Esophagus squamous epithelium (tissue), 5 donors: ENCODE results near the gene ANAPC15. TPM values are rescaled to one million over a fixed set of nuclear protein-coding genes. Genes with fewer than 3 reads are reported as not detected.

ENCODE experiments used
- DNase-seq: peaks from one replicate; lab custom pipeline; 2025; lab: John Stamatoyannopoulos, UW
- H3K27ac ChIP-seq, 4 donors: fragments of 200-600 bp; sonication (generic); one replicate each; pipeline ENCODE4 v1.5.1; 2016 to 2019; ENCODE audit warnings: mild to moderate bottlenecking in 1 of 4
- H3K27me3 ChIP-seq, 4 donors: fragments of 200-600 bp; sonication (generic); 1 replicate in 3 of 4; 2 replicates in 1 of 4; pipeline versions ENCODE4 v1.5.1 to v1.6.0; 2017 to 2021; ENCODE audit warnings: antibody characterized with exemption in 1 of 4
- H3K36me3 ChIP-seq, 3 donors: fragments of 200-600 bp; sonication (generic); one replicate each; pipeline ENCODE4 v1.5.1; 2016 to 2019
- H3K4me1 ChIP-seq, 3 donors: fragments of 200-600 bp; sonication (generic); one replicate each; pipeline ENCODE4 v1.5.1; 2017 to 2019
- H3K4me3 ChIP-seq, 4 donors: fragments of 200-600 bp; sonication (generic); 1 replicate in 3 of 4; 2 replicates in 1 of 4; pipeline ENCODE4 v1.5.1; 2016 to 2019; ENCODE audit warnings: mild to moderate bottlenecking in 2 of 4, moderate library complexity in 1 of 4
- H3K9me3 ChIP-seq, 3 donors: fragments of 200-600 bp; sonication (generic); one replicate each; pipeline ENCODE4 v1.5.1; 2016 to 2019
- POLR2A ChIP-seq, 4 donors: fragments of 450-650 bp; IDR thresholded peaks; one replicate each; pipeline ENCODE4 v1.6.1; 2017; ENCODE audit warnings: antibody characterized with exemption in 4 of 4, mild to moderate bottlenecking in 4 of 4, moderate library complexity in 3 of 4
- WGBS, 2 donors: methylation state at CpG; one replicate each; pipeline ENCODE4 v1.1.5; 2018; 5-methylcytosine and 5-hydroxymethylcytosine counted together
- intact Hi-C: fragments of 100-400 bp; cut with DNase I; formaldehyde crosslinking; loops from one replicate; pipeline ENCODE4 v1.15.0; 2022
- total RNA-seq, 4 donors: library from RNA; depleted of rRNA; stranded (reverse); fragments of >200 nt; gene quantifications; one replicate each; pipeline ENCODE4 v1.1.0, GENCODE V29; 2016
- TF ChIP-seq, protein P1 (sequence below), 6 experiments: fragments of 450-650 bp in 4 of 6; fragments of 200-600 bp in 2 of 6; sonication (generic) in 2 of 6; IDR thresholded peaks; one replicate each; pipeline ENCODE4 v1.5.1; 2016 to 2019; ENCODE audit warnings: antibody characterized with exemption in 6 of 6, mild to moderate bottlenecking in 4 of 6, moderate library complexity in 4 of 6
- donor health status: DM: yes; HTN: yes; CAD: no.

ANAPC15 gene
- total RNA-seq, 4 donors from 2014 or later = 17.7 to 35.3 (median 23.5) TPM

DNA sequence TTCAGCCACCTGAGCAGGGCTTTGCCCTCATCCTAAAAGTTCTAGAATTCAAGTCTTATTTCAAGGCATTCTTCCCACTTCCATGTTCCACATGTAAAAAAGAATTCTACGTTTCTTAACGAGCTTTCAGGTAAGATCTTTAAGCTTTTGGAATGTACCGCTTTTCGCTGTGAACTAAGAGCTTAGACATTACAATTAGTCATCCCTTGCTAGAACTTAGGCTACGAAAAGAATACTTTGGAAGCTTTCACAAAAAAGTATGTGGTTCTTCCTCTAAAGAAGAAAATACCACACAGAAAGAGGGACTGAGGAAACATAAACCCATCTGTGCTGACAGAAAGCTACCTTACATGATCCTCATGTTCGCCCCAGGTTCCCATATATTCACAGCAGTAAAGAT lies 34.0 kb downstream of the ANAPC15 start:
- 43 to 57% methylated on average over 6 of the region's 6 CpGs for WGBS, 2 donors
- peaks cover 26 to 86% (median 34%) of the 10 kb centered on the region in 3 donors for H3K4me1 ChIP-seq
- H3K9me3 ChIP-seq = no peaks in the 10 kb centered on the region
- intact Hi-C loops = no loop called here
- peak overlapping the region; percentile 87 to 96 (median 93) for H3K27ac ChIP-seq
- DNase-seq = no peak
- TF ChIP-seq POLR2A (IDR thresholded peaks at IDR 0.05) = no peak
- TF ChIP-seq, protein P1, sequence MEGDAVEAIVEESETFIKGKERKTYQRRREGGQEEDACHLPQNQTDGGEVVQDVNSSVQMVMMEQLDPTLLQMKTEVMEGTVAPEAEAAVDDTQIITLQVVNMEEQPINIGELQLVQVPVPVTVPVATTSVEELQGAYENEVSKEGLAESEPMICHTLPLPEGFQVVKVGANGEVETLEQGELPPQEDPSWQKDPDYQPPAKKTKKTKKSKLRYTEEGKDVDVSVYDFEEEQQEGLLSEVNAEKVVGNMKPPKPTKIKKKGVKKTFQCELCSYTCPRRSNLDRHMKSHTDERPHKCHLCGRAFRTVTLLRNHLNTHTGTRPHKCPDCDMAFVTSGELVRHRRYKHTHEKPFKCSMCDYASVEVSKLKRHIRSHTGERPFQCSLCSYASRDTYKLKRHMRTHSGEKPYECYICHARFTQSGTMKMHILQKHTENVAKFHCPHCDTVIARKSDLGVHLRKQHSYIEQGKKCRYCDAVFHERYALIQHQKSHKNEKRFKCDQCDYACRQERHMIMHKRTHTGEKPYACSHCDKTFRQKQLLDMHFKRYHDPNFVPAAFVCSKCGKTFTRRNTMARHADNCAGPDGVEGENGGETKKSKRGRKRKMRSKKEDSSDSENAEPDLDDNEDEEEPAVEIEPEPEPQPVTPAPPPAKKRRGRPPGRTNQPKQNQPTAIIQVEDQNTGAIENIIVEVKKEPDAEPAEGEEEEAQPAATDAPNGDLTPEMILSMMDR (IDR thresholded peaks at IDR 0.05) = no peak
- H3K4me3 ChIP-seq = peak overlapping the region; percentile 60 to 88 (median 62)
- no peaks in the 10 kb centered on the region for H3K27me3 ChIP-seq
- peaks cover 0 to 11% (median 0%) of the 10 kb centered on the region in 3 donors for H3K36me3 ChIP-seq

DNA sequence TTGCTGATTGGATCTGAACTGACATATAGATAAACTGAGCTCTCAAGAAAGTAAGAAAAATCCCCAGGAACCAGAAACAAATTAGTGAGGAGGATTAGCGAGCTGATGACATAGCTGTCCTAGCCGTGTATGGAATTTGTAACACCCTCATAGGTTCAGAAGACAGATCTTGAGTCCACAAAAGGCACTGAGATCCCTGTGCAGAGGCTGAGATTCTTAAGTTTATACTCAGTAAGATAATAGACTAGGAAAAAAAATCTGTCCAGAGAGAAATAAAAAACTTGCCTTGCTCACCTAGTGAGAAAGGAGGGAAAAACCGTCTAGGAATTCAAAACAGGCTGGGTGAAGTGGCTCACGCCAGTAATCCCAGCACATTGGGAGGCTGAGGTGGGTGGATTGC lies 36.7 kb downstream of the ANAPC15 start:
- H3K4me1 ChIP-seq = peaks cover 25 to 86% (median 40%) of the 10 kb centered on the region in 3 donors
- H3K36me3 ChIP-seq = peaks cover 0 to 11% (median 0%) of the 10 kb centered on the region in 3 donors
- intact Hi-C loops = no loop called here
- no peak overlapping the region for H3K4me3 ChIP-seq
- no peaks in the 10 kb centered on the region for H3K27me3 ChIP-seq
- H3K27ac ChIP-seq = peak overlapping the region in 3 of 4 donors; percentile 61 to 76 (median 69)
- no peaks in the 10 kb centered on the region for H3K9me3 ChIP-seq
- DNase-seq = no peak
- WGBS, 2 donors = 76 to 86% methylated on average over 4 of the region's 4 CpGs
- TF ChIP-seq POLR2A (IDR thresholded peaks at IDR 0.05) = no peak
- TF ChIP-seq, protein P1 (IDR thresholded peaks at IDR 0.05) = no peak

DNA sequence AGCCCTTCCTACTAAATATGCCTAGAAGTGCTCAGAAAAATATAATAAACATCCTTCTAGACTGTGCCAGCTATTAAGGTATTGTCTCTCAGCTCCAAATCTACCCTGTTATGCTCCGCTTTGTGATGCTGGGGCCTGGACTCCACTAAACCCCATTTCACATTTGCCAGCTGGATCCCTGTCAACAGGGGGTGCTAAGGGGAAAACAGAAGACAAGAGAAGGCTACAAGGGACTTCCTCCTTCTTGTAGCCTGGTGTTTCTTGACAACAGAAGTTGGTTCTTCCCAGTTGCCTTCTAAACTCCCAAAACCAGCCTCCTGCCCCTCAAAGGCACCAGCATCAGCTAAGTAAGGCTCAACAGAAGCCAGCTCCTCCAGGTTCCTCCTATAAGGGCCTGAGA lies 37.4 kb downstream of the ANAPC15 start:
- no peak for TF ChIP-seq POLR2A (IDR thresholded peaks at IDR 0.05)
- TF ChIP-seq, protein P1 (IDR thresholded peaks at IDR 0.05) = no peak
- no peaks in the 10 kb centered on the region for H3K27me3 ChIP-seq
- intact Hi-C loops = no loop called here
- H3K9me3 ChIP-seq = no peaks in the 10 kb centered on the region
- H3K36me3 ChIP-seq = peaks cover 0 to 11% (median 0%) of the 10 kb centered on the region in 3 donors
- H3K27ac ChIP-seq = peak overlapping the region; percentile 49 to 76 (median 65)
- no peak overlapping the region for H3K4me3 ChIP-seq
- DNase-seq = no peak
- WGBS, 2 donors = 75 to 93% methylated on average over 1 of the region's 1 CpG
- peaks cover 31 to 92% (median 47%) of the 10 kb centered on the region in 3 donors for H3K4me1 ChIP-seq

DNA sequence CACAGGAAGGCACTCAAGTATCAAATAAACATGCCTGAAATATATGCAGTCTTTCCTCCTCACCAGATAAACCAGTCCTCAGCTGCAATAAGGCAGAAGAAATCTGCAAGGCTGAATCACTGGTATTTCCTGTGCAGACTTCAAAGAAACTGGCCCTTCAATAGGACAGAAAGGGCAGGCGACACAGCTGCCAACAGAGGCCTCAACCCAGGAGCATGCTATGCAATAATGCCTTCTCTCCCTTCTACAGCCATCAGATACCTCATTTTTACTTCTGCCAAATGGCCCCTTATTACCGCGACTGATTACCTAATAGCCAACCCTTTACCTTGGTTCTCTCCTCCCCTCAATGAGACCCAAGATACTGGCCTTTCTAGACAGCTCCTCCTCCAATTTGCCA lies 40.1 kb downstream of the ANAPC15 start:
- Histone ChIP-seq H3K9me3 (no peaks in the 10 kb centered on the region), H3K27me3 (no peaks in the 10 kb centered on the region), H3K27ac (peak overlapping the region; percentile 52 to 92 (median 79)), H3K4me1 (peaks cover 34 to 97% (median 50%) of the 10 kb centered on the region in 3 donors), H3K4me3 (no peak overlapping the region), H3K36me3 (peaks cover 0 to 21% (median 0%) of the 10 kb centered on the region in 3 donors)
- intact Hi-C loops = no loop called here
- TF ChIP-seq POLR2A (IDR thresholded peaks at IDR 0.05) = no peak
- TF ChIP-seq, protein P1 (IDR thresholded peaks at IDR 0.05) = no peak
- WGBS, 2 donors = 46 to 57% methylated on average over 3 of the region's 3 CpGs
- DNase-seq = no peak

DNA sequence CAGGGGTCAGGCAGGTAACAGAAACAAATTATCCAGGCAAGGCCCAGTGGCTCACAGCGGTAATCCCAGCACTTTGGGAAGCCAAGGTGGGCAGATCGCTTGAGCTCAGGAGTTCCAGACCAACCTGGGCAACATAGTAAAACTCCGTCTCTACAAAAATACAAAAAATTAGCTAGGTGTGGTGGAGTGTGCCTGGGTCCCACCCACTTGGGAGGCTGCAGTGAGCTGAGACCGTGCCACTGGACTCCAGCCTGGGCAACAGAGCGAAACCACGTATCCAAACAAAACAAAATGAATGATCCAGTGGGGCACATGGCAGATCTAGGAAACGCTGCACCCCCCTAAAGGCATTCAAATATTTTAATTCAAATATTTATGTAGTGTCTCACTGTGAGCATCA lies 42.0 kb downstream of the ANAPC15 start:
- DNase-seq = no peak
- H3K27ac ChIP-seq = peak overlapping the region; percentile 81 to 92 (median 88)
- peaks cover 0 to 10% (median 0%) of the 10 kb centered on the region in 3 donors for H3K36me3 ChIP-seq
- WGBS, 2 donors = 72 to 86% methylated on average over 6 of the region's 7 CpGs
- no peaks in the 10 kb centered on the region for H3K9me3 ChIP-seq
- peaks cover 33 to 100% (median 55%) of the 10 kb centered on the region in 3 donors for H3K4me1 ChIP-seq
- intact Hi-C loops = no loop called here
- peak overlapping the region in 1 of 4 donors; percentile 43 for H3K4me3 ChIP-seq
- TF ChIP-seq, protein P1 (IDR thresholded peaks at IDR 0.05) = no peak
- no peak for TF ChIP-seq POLR2A (IDR thresholded peaks at IDR 0.05)
- H3K27me3 ChIP-seq = no peaks in the 10 kb centered on the region
